ENCODE data around the gene ORMDL3.

The ORMDL3 gene

GRCh38 chr17:39927101-39927928, at the start of gene ORMDL3, which contains the start of gene LRRC3C:
Gene ORMDL3, minus strand, starts transcription at chr17:39927601. Its CDS starts 3,398 bp downstream, at chr17:39924203.
Gene LRRC3C, plus strand, starts transcription at chr17:39927732. Its CDS starts 13,792 bp downstream, at chr17:39941524.
- peak; percentile 100 for DNase-seq (ENCODE audit: low spot score)

- no peak for DNase-seq (ENCODE audit: low spot score)
Observed at GRCh38 chr17:39975801-39976200, 48.4 kb upstream of the ORMDL3 start.

GRCh38 chr17:39974433-39974832, 47.0 kb upstream of the ORMDL3 start:
- no peak for DNase-seq (ENCODE audit: low spot score)

- no peak for DNase-seq (ENCODE audit: low spot score)
Observed at GRCh38 chr17:39973496-39973895, 46.1 kb upstream of the ORMDL3 start.

- no peak for DNase-seq (ENCODE audit: low spot score)
Observed at GRCh38 chr17:39972271-39972670, 44.9 kb upstream of the ORMDL3 start.

GRCh38 chr17:39971076-39971603, 43.7 kb upstream of the ORMDL3 start:
- no peak for DNase-seq (ENCODE audit: low spot score)

- DNase-seq (ENCODE audit: low spot score) = no peak
Observed at GRCh38 chr17:39970157-39970692, 42.8 kb upstream of the ORMDL3 start.

GRCh38 chr17:39969375-39969774, 42.0 kb upstream of the ORMDL3 start:
- DNase-seq (ENCODE audit: low spot score) = no peak

- no peak for DNase-seq (ENCODE audit: low spot score)
Observed at GRCh38 chr17:39968761-39969160, 41.4 kb upstream of the ORMDL3 start.

- no peak for DNase-seq (ENCODE audit: low spot score)
Observed at GRCh38 chr17:39966771-39967170, 39.4 kb upstream of the ORMDL3 start.

GRCh38 chr17:39965017-39965699, 37.8 kb upstream of the ORMDL3 start:
- DNase-seq (ENCODE audit: low spot score) = no peak

- no peak for DNase-seq (ENCODE audit: low spot score)
Observed at GRCh38 chr17:39963829-39964228, 36.4 kb upstream of the ORMDL3 start.

GRCh38 chr17:39962642-39963220, 35.3 kb upstream of the ORMDL3 start, which contains the start of gene GSDMA:
Gene GSDMA, plus strand, starts transcription at chr17:39963004. Its CDS starts 2,684 bp downstream, at chr17:39965688.
- no peak for DNase-seq (ENCODE audit: low spot score)

GRCh38 chr17:39960524-39961041, 33.2 kb upstream of the ORMDL3 start:
- no peak for DNase-seq (ENCODE audit: low spot score)

- no peak for DNase-seq (ENCODE audit: low spot score)
Observed at GRCh38 chr17:39955726-39956225, 28.4 kb upstream of the ORMDL3 start.

GRCh38 chr17:39954876-39955275, 27.5 kb upstream of the ORMDL3 start:
- no peak for DNase-seq (ENCODE audit: low spot score)

GRCh38 chr17:39953471-39953888, 26.1 kb upstream of the ORMDL3 start:
- DNase-seq (ENCODE audit: low spot score) = no peak

- DNase-seq (ENCODE audit: low spot score) = peak; percentile 100
Observed at GRCh38 chr17:39952680-39953470, 25.5 kb upstream of the ORMDL3 start.

GRCh38 chr17:39951924-39952679, 24.7 kb upstream of the ORMDL3 start:
- DNase-seq (ENCODE audit: low spot score) = no peak

- DNase-seq (ENCODE audit: low spot score) = no peak
Observed at GRCh38 chr17:39950871-39951348, 23.5 kb upstream of the ORMDL3 start.
